GM18502 (cell line): ENCODE results near the gene ZNF366.

Experiments used
- ATAC-seq: cut with Tn5 transposase; IDR thresholded peaks from one replicate; pipeline ENCODE4 v1.9.1; 2021; ENCODE audit warnings: mild to moderate bottlenecking; ENCODE audit not compliant: unreplicated experiment, poor library complexity

ZNF366 gene

GRCh38 chr5:72448368-72448767, 58.8 kb downstream of the ZNF366 start:
- no peak for ATAC-seq

- ATAC-seq, result no peak
Measured at GRCh38 chr5:72447751-72448150, 59.5 kb downstream of the ZNF366 start.

- no peak for ATAC-seq
Measured at GRCh38 chr5:72445969-72446368, 61.2 kb downstream of the ZNF366 start.

GRCh38 chr5:72443883-72444282, 63.3 kb downstream of the ZNF366 start:
- no peak for ATAC-seq

GRCh38 chr5:72441862-72442540, 65.2 kb downstream of the ZNF366 start:
- no peak for ATAC-seq

- no peak for ATAC-seq
Measured at GRCh38 chr5:72441094-72441723, 66.0 kb downstream of the ZNF366 start.

GRCh38 chr5:72440207-72440638, 67.0 kb downstream of the ZNF366 start:
- peak; percentile 50 for ATAC-seq

- no peak for ATAC-seq
Measured at GRCh38 chr5:72439192-72439591, 68.0 kb downstream of the ZNF366 start.

GRCh38 chr5:72438141-72438540, 69.1 kb downstream of the ZNF366 start:
- ATAC-seq, result peak; percentile 55

- no peak for ATAC-seq
Measured at GRCh38 chr5:72436796-72437471, 70.3 kb downstream of the ZNF366 start.

- ATAC-seq, result no peak
Measured at GRCh38 chr5:72434781-72435437, 72.3 kb downstream of the ZNF366 start.

- ATAC-seq, result no peak
Measured at GRCh38 chr5:72434056-72434780, 73.0 kb downstream of the ZNF366 start.

- ATAC-seq, result no peak
Measured at GRCh38 chr5:72433522-72433921, 73.7 kb downstream of the ZNF366 start.

GRCh38 chr5:72428669-72429068, 78.5 kb downstream of the ZNF366 start:
- ATAC-seq, result no peak

GRCh38 chr5:72427488-72428437, 79.4 kb downstream of the ZNF366 start:
- ATAC-seq, result peak; percentile 60

GRCh38 chr5:72427016-72427415, 80.2 kb downstream of the ZNF366 start:
- no peak for ATAC-seq

GRCh38 chr5:72426019-72426418, 81.2 kb downstream of the ZNF366 start:
- no peak for ATAC-seq

GRCh38 chr5:72418271-72418670, 88.9 kb downstream of the ZNF366 start:
- ATAC-seq, result no peak

GRCh38 chr5:72417333-72418062, 89.7 kb downstream of the ZNF366 start:
- ATAC-seq, result no peak
